ENCODE data around the gene OR7C1. TPM values are rescaled to one million over a fixed set of nuclear protein-coding genes. Genes with fewer than 3 reads are reported as not detected.

Gene OR7C1
- total and polyA plus RNA-seq, 2 experiments from 2014 or later = 0.03 TPM; not detected in 1

DNA sequence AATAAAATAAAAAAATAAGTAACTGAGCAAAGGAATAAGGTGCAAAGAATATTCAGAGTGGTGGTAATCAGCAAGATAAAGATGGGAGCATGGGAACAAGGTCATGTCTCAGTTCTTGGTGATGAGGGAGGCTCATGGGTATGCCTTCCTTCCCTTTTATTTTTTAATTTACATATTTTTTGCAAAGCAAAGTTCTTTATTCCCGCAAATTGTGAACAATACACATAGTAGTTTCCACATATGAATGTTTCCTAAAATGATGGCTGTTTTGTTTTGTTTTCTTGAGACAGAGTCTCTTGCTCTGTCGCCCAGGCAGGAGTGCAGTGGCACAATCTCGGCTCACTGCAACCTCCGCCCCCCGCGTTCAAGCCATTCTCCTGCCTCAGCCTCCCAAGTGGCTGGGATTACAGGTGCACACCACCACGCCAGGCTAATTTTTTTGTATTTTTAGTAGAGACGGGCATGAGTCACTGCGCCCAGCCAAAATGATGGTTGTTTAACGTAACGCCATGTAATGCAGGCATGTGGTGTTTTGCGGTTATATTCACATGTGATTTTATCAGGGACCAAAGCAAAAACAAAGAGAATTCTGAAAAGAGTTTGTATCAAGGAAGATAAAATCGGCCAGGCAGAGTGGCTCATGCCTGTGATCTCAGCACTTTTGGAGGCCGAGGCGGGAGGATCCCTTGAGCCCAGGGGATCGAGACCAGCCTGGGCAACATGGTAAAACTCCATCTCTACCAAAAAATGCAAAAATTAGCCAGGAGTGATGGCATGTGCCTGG lies 52.2 kb downstream of the OR7C1 start:
- Mint-ChIP-seq H3K27me3 (ENCODE audit: insufficient read depth, low read depth, poor library complexity) (peaks cover 7% of the 10 kb centered on the region), H3K4me1 (peaks cover 19% of the 10 kb centered on the region), H3K27ac (0 out of 2 replicates have a peak overlapping the region, but pooled peaks have one; percentile 55), H3K9me3 (no peaks in the 10 kb centered on the region), H3K36me3 (ENCODE audit: low read depth) (no peaks in the 10 kb centered on the region), H3K4me3 (no peak overlapping the region)
- Histone ChIP-seq H3F3A (replicated peaks; ENCODE audit: low read depth) (no peaks in the 10 kb centered on the region), H4K20me1 (replicated peaks; ENCODE audit: insufficient read depth) (no peaks in the 10 kb centered on the region), H2AFZ (peak overlapping the region; percentile 74; the same call in 1 of the 2 replicates), H3K27ac (ENCODE audit: low read depth) (no peak overlapping the region), H3K4me1 (ENCODE audit: insufficient read depth) (no peaks in the 10 kb centered on the region), H3K27me3 (ENCODE audit: insufficient read depth) (no peaks in the 10 kb centered on the region), H3K36me3 (ENCODE audit: insufficient read depth) (no peaks in the 10 kb centered on the region), H3K4me3 (no peak overlapping the region), H3K9me2 (ENCODE audit: insufficient read depth) (no peaks in the 10 kb centered on the region), H3K79me2 (replicated peaks; ENCODE audit: insufficient read depth) (no peaks in the 10 kb centered on the region), H3K4me2 (no peak overlapping the region)
- DNase-seq (ENCODE audit: low spot score) (no peak), ATAC-seq (no peak)
- TF ChIP-seq, protein P1, sequence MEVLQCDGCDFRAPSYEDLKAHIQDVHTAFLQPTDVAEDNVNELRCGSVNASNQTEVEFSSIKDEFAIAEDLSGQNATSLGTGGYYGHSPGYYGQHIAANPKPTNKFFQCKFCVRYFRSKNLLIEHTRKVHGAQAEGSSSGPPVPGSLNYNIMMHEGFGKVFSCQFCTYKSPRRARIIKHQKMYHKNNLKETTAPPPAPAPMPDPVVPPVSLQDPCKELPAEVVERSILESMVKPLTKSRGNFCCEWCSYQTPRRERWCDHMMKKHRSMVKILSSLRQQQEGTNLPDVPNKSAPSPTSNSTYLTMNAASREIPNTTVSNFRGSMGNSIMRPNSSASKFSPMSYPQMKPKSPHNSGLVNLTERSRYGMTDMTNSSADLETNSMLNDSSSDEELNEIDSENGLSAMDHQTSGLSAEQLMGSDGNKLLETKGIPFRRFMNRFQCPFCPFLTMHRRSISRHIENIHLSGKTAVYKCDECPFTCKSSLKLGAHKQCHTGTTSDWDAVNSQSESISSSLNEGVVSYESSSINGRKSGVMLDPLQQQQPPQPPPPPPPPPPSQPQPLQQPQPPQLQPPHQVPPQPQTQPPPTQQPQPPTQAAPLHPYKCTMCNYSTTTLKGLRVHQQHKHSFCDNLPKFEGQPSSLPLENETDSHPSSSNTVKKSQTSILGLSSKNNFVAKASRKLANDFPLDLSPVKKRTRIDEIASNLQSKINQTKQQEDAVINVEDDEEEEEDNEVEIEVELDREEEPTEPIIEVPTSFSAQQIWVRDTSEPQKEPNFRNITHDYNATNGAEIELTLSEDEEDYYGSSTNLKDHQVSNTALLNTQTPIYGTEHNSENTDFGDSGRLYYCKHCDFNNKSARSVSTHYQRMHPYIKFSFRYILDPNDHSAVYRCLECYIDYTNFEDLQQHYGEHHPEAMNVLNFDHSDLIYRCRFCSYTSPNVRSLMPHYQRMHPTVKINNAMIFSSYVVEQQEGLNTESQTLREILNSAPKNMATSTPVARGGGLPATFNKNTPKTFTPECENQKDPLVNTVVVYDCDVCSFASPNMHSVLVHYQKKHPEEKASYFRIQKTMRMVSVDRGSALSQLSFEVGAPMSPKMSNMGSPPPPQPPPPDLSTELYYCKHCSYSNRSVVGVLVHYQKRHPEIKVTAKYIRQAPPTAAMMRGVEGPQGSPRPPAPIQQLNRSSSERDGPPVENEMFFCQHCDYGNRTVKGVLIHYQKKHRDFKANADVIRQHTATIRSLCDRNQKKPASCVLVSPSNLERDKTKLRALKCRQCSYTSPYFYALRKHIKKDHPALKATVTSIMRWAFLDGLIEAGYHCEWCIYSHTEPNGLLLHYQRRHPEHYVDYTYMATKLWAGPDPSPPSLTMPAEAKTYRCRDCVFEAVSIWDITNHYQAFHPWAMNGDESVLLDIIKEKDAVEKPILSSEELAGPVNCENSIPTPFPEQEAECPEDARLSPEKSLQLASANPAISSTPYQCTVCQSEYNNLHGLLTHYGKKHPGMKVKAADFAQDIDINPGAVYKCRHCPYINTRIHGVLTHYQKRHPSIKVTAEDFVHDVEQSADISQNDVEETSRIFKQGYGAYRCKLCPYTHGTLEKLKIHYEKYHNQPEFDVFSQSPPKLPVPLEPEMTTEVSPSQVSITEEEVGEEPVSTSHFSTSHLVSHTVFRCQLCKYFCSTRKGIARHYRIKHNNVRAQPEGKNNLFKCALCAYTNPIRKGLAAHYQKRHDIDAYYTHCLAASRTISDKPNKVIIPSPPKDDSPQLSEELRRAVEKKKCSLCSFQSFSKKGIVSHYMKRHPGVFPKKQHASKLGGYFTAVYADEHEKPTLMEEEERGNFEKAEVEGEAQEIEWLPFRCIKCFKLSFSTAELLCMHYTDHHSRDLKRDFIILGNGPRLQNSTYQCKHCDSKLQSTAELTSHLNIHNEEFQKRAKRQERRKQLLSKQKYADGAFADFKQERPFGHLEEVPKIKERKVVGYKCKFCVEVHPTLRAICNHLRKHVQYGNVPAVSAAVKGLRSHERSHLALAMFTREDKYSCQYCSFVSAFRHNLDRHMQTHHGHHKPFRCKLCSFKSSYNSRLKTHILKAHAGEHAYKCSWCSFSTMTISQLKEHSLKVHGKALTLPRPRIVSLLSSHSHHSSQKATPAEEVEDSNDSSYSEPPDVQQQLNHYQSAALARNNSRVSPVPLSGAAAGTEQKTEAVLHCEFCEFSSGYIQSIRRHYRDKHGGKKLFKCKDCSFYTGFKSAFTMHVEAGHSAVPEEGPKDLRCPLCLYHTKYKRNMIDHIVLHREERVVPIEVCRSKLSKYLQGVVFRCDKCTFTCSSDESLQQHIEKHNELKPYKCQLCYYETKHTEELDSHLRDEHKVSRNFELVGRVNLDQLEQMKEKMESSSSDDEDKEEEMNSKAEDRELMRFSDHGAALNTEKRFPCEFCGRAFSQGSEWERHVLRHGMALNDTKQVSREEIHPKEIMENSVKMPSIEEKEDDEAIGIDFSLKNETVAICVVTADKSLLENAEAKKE (CRISPR knock-in tag; IDR thresholded peaks at IDR 0.05) = no peak
- TF ChIP-seq STAT1 (IDR thresholded peaks at IDR 0.05; ENCODE audit: unreplicated experiment) (no peak), ZNF331 (CRISPR knock-in tag; IDR thresholded peaks at IDR 0.05; ENCODE audit: low read depth) (no peak), EZH2phosphoT487 (IDR thresholded peaks at IDR 0.05; ENCODE audit: unreplicated experiment) (no peak), EZH2 (IDR thresholded peaks at IDR 0.05; ENCODE audit: low read depth, unreplicated experiment) (no peak), NANOG (IDR thresholded peaks at IDR 0.05; ENCODE audit: borderline replicate concordance) (no peak), POLR2AphosphoS5 (IDR thresholded peaks at IDR 0.05; ENCODE audit: low read depth) (no peak), CREB1 (CRISPR knock-in tag; IDR thresholded peaks at IDR 0.05; ENCODE audit: low read depth) (no peak), JUNB (IDR thresholded peaks at IDR 0.05; ENCODE audit: unreplicated experiment) (no peak), ZNF114 (CRISPR knock-in tag; IDR thresholded peaks at IDR 0.05) (no peak)
- TF ChIP-seq, protein P2, sequence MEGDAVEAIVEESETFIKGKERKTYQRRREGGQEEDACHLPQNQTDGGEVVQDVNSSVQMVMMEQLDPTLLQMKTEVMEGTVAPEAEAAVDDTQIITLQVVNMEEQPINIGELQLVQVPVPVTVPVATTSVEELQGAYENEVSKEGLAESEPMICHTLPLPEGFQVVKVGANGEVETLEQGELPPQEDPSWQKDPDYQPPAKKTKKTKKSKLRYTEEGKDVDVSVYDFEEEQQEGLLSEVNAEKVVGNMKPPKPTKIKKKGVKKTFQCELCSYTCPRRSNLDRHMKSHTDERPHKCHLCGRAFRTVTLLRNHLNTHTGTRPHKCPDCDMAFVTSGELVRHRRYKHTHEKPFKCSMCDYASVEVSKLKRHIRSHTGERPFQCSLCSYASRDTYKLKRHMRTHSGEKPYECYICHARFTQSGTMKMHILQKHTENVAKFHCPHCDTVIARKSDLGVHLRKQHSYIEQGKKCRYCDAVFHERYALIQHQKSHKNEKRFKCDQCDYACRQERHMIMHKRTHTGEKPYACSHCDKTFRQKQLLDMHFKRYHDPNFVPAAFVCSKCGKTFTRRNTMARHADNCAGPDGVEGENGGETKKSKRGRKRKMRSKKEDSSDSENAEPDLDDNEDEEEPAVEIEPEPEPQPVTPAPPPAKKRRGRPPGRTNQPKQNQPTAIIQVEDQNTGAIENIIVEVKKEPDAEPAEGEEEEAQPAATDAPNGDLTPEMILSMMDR (conservative IDR thresholded peaks at IDR 0.05; ENCODE audit: low read depth in 2 of 2) = no peak
- TF ChIP-seq, protein P3, sequence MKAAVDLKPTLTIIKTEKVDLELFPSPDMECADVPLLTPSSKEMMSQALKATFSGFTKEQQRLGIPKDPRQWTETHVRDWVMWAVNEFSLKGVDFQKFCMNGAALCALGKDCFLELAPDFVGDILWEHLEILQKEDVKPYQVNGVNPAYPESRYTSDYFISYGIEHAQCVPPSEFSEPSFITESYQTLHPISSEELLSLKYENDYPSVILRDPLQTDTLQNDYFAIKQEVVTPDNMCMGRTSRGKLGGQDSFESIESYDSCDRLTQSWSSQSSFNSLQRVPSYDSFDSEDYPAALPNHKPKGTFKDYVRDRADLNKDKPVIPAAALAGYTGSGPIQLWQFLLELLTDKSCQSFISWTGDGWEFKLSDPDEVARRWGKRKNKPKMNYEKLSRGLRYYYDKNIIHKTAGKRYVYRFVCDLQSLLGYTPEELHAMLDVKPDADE (IDR thresholded peaks at IDR 0.05) = no peak
- TF ChIP-seq, protein P4, sequence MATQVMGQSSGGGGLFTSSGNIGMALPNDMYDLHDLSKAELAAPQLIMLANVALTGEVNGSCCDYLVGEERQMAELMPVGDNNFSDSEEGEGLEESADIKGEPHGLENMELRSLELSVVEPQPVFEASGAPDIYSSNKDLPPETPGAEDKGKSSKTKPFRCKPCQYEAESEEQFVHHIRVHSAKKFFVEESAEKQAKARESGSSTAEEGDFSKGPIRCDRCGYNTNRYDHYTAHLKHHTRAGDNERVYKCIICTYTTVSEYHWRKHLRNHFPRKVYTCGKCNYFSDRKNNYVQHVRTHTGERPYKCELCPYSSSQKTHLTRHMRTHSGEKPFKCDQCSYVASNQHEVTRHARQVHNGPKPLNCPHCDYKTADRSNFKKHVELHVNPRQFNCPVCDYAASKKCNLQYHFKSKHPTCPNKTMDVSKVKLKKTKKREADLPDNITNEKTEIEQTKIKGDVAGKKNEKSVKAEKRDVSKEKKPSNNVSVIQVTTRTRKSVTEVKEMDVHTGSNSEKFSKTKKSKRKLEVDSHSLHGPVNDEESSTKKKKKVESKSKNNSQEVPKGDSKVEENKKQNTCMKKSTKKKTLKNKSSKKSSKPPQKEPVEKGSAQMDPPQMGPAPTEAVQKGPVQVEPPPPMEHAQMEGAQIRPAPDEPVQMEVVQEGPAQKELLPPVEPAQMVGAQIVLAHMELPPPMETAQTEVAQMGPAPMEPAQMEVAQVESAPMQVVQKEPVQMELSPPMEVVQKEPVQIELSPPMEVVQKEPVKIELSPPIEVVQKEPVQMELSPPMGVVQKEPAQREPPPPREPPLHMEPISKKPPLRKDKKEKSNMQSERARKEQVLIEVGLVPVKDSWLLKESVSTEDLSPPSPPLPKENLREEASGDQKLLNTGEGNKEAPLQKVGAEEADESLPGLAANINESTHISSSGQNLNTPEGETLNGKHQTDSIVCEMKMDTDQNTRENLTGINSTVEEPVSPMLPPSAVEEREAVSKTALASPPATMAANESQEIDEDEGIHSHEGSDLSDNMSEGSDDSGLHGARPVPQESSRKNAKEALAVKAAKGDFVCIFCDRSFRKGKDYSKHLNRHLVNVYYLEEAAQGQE (IDR thresholded peaks at IDR 0.05; ENCODE audit: unreplicated experiment) = no peak

Data from GM23338 (cell line).